ENCODE results near the gene FBXO30.

FBXO30 gene, protein sequence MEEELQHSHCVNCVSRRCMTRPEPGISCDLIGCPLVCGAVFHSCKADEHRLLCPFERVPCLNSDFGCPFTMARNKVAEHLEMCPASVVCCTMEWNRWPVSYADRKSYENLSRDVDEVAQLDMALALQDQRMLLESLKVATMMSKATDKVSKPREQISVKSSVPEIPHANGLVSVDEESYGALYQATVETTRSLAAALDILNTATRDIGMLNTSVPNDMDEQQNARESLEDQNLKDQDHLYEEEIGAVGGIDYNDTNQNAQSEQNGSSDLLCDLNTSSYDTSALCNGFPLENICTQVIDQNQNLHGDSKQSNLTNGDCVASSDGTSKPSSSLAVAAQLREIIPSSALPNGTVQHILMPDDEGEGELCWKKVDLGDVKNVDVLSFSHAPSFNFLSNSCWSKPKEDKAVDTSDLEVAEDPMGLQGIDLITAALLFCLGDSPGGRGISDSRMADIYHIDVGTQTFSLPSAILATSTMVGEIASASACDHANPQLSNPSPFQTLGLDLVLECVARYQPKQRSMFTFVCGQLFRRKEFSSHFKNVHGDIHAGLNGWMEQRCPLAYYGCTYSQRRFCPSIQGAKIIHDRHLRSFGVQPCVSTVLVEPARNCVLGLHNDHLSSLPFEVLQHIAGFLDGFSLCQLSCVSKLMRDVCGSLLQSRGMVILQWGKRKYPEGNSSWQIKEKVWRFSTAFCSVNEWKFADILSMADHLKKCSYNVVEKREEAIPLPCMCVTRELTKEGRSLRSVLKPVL
- total RNA-seq = 5.1 to 28.7 reads per million in 2 donors

DNA sequence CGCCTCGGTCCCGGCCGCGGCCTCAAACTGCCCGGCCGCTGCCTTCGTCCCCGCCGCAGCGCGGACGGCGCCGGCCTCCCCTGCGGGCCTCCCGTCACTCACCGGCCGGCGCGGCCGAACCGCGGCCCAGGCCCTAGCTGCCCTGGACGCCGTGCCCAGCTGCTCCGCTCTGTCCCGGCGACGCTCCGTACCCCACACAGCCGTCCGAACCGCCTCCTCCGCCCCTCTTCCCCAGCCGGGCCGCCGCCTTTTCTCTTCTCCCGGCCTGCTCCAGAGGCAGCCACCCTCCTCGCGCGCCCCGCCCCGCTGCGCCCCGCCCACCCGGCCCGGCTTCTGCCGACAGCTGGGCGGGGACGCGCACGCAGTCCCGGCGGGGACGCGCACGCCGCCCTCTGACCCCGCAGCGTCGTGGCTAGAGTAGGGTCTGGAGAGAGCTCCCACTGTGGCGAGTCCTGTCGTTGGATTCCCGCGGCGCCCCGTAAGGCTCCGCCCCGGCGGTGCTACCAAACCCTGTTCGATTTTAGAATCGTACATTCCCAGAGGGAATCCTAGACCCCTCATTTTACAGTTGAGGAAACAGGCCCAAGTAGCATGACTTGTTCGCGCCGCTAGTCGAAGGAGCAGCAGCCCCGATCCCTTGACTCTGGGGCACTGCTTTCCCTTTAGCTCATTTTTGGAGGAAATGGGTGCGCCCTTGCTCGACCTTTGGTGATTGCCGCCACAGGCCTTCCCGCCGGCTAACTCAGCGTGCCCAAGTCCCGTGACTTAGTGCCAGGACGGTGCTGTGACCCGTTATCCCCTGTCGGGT, at the start of gene FBXO30:
FBXO30 (minus strand) TSS at position 295 of the 808 bp plus-strand sequence. CDS start 8,390 bp downstream, outside the sequence.
- peak; percentile 80 for DNase-seq

DNA sequence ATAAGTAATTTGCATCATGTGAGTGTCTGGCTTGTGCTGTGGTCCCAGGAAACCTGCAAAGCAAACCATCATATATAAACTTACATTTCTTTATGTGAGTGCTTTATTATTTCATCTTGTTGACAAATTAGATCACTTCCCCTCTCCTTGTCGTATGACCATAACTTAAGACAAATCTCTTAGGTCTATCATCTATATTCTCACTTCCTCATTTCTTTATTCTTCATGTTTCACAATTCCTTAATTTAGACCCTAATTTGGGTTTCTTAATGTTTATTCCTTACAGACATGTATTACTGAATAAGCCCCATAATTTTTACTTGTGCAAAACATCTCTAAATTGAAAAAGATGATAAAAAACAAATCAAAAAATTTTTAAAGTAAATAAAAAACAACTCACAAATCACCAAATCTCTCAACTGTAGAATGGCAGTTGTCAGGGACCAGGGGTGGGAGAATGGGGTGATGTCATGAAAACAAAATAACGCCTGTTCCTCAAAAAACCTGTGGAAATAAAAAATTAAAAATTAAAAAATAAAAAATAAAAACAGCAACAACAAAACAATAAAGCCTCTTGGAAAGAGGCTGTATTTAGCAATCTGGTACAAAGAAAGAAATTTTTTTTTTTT, 49.5 kb upstream of the FBXO30 start:
- DNase-seq = no peak

DNA sequence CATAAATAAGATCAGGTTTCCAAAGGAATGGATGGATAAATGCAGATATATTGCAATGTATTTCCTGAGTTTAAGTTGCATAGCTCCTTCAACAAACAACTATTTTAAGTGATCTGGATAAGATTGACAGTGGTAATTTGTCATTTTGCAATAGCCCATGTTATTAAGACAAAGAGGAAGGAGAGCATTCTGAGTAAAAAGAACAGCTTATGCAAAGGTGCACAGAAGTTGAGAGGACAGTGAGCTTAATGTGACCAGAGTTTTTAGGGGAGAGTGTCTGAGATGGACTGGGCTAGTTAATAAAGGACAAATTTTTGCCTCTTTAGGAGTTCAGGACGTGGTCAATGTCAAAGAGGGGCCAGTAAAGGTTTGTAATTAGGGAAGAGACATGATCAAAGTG, 48.8 kb upstream of the FBXO30 start:
- no peak for DNase-seq

DNA sequence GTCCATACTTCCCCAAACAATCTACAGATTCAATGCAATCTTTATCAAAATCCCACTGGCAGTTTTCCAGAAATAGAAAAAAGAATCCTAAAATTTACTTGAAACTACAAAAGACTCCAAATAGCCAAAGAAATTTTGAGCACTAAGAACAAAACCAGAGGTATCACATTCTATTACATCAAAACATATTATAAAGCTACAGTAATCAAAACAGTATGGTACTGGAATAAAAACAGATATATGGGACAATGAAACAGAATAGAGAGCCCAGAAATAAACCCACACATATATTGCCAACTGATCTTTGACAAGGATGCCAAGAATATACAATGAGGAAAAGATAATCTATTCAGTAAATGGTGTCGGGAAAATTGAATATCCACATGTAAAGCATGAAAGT, 46.0 kb upstream of the FBXO30 start:
- no peak for DNase-seq

DNA sequence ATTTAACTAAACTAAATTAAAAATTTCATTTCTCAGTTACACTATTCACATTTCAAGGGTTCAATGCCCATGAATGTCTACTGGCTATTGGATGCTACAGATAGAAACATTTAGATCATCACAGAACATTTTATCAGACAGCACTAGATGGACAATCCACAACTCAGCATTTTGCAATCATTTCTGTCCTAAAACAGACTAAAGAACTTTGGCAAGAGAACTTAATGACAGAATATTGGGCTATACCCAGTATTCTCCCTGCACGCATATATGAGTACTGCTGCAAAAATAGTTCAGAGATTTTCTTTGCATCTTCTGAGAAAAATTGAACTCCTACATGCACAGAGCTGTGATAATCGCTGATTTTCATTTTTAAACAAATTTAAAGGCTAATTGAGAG, 36.1 kb upstream of the FBXO30 start:
- DNase-seq = no peak

DNA sequence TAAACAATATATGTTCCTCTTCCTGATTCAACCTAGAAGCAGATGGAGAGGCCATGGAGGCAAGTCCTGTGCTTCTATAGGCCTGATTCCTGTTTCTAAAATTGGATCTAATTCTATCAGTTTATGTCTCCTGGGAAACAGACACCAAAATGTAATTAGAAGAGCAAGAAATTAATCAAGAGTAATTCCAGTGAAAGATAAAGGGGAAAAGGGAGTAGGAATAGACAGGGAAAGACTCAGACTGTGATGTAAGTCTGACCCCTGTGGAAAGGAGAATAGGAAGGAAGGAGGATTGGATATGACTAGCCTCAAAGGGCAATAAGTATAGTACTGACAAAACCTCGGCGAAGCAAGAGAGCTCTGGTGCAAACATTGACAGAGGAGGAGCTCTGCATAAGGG, 33.9 kb upstream of the FBXO30 start:
- DNase-seq = no peak

DNA sequence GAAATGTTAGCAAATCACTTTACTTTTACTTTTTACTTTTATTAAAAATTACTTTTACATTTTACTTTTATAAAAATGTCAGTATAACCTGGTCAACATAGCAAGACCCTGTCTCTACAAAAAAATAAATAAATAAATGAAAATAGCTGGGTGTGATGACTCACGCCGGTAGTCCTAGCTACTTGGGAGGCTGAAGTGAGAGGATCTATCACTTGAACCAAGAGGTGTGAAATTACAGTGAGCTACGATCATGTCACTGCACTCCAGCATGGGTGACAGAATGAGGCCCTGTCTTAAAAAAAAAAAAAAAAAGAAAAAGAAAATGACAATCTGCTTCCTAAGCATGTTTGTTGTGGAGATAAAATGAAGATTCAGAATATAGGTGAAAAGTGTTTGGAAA, 31.0 kb upstream of the FBXO30 start:
- DNase-seq = no peak

DNA sequence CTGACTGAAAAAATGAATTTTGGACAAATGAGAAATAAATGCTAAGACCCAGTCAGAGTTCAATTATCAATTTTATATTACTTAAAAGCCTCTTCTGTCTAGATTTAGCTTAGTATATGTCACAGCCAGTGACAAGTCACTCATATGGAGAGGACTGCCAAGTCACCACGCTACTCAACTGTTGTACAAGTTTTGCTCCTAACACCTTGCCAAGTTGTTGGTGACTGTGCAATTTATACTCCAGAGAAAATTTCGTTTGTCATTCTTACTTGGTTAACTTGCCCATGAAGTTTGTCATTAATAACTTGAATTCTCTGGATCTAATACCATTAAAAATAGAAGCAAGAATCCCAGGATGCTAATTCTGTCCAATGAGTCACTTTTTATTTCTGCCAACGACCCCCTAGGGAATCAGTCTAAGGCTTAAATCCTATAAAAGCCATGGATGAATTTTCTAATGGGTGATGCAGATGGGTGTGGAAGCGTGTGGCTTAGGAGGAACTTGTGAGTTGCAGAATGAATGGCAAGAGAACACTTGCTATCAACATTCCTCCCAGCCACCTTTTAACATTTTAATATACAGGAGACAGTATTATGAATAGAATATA, 30.4 kb upstream of the FBXO30 start:
- DNase-seq = no peak

DNA sequence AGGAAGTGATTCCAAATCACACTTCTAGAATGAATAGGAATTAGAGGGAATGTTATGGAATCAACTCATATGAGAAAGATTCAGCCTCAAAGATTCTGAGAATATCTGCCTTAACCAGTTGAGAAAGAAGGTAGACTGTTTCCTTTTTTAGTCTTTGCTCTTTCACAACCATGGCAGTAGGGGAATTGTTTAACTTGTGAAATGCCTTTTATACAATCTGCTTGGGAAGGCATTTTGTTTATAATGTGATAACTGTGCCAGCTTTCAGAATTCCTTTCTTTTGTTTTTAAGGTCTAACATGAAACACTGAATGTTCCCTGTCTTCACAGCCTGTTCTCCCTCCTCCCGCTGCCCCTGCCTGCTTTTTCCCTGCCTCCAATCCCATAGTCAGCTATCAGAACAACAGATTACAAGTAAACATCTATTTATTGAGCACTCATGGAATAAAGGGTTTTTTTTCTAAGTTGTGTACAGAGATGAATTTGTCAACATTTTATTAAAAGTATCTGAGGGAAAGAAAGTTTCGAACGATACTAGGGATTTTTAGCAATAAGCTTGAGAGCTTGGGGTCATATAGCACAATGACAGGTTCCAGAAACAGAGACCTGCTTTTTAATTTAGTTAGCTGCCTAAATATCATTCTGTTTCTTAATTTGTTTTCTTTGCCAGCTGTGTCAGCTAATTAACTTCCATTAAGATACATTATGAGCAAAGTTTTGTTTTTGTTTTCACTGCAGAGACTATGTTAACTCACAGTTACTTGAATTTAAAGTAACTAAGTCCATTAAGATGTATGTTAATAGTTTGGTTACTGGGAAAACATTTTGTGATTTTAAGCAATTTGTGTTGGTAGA, 28.3 kb upstream of the FBXO30 start:
- DNase-seq = no peak

DNA sequence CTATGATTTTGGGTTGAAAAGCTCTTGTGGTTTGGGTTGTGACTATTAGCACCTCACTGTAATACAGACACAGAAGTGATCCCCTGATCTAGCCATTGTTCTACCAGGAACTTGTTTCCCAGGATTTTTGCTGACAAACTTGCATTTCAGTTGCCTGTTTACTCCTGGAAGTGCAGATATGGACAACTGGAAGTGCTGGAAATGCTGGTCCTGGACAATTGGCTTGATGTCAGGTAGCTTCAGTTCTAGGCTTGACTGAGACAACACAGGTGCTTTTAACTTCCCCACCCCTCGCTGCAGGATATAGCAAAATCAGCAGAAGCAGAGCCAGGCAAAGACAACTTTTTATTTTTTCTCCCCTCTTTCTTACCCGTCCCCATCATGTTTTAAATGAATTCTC, 27.1 kb upstream of the FBXO30 start:
- no peak for DNase-seq

DNA sequence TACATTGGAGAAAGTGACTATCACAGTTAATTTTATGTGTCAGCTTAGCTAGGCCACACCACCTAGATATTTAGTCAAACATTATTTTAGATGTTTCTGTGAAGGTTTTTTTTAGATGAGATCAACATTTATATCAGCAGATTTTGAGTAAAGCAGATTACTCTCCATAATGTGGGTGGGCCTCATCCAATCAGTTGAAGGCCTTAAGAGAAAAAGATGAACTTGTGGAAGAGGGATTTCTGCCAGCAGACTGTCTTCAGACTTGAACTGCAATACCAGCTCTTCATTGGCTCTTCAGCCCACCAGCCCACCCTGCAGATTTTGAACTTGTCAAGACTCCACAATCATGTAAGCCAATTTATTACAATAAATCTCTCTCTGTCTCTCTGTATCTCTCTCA, 25.1 kb upstream of the FBXO30 start:
- DNase-seq = no peak

DNA sequence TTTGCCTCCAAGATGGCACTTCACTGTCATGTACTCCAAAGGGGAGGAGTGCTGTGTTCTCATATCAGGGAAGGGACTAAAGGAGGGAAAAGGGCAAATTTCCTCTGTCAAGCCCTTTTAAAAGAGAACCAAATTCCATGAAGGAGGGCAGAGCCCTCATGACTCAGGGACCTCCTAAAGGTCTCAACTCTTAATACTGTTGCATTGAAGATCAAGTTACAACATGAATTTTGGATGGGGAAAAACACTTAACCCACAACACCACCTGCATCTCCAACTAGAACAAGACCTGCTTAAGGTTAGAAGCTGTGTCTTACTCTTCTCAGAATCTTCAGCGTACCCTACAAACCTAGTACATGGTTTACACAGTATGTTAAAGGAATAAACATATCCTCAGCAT, 23.7 kb upstream of the FBXO30 start:
- DNase-seq = no peak

DNA sequence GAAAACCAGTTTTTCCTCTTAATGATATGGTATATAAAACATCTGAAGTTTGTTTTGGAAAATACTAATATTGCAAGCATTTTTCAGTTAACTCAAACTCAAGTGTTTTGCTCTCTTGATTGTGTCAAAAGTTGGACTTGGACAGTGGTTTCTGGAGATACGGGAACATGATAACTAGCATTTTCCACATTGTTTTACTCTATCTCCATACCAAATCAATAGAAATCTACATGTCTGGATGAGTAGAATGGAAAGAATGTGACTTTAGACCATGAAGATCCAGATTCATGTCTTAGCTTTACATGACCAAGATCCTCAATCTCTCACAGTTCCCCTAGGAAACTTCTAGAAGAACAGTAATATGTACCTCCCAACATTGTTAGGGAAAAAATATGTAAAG, 22.2 kb upstream of the FBXO30 start:
- DNase-seq = no peak

DNA sequence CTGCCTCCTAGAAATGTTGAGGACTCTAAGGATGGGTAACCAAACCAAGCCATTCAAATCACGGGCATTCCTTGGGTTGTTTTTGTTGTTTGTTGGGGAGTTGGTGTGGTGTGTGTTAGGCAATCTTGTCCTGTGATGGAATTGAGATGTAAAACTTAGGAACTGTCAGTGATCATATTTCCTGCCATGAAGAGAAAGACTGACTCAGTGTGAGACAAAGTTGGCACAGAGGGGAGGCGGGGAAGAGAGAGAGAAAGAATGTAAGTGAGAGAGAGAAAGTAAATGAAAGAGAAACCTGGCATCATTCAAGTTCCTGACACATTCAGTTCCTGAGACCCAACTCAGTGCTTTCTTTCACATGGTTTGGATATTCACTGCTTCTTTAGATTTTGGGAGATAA, 21.6 kb upstream of the FBXO30 start:
- DNase-seq = no peak

DNA sequence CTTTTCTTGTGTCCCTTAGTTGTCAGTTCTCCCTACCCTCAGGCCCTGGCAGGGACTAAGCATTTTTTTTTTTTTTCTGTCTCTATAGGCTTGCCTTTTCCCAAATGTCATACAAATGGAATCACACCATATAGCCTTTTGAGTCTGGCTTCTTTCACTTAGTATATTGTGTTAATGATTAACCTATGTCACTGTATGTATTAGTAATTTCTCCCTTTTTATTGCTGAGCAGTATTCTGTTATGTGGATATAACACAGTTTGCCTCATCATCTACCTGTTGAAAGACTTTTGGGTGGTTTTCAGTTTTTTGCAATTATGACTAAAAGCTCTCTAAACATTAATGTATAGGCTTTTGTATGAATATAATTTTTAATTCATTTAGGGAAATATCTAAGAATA, 16.0 kb upstream of the FBXO30 start:
- DNase-seq = no peak

DNA sequence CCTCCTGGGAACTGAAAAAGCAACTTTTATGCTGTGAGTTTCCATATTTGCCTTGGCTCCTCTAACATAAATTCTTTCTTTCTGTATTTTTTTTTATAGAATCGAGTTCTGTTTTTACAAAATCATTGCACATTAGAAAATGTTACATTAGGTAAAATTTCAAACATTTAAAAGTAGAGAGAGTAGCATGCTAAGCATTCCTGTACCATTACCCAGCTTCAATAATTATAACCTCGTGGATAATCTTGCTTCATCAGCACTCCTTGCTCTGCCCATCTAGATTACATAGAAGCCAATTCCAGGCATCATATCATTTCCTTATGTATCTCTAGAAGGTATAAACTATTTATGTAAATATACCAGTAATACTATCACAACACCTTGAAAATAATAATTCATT, 15.4 kb upstream of the FBXO30 start:
- no peak for DNase-seq

DNA sequence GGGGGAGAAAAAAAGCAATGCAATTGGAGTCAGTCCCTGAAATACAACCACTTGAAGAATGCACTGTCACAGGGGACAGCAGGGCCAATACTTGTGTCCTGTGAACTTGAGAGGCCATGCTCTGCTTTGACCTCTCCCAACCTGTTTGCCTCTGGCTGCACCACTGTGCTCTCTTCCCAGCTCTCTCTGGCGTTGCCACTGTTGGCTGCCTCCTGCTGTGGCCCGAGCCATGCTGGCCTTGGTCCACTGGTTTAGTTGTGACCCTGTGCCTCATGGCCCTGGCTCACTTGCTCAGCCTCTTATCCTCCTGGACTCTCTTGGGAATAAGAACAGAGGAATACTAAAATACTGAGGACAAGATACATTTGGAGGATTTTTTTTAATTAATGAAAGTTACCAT, 14.5 kb upstream of the FBXO30 start:
- no peak for DNase-seq

DNA sequence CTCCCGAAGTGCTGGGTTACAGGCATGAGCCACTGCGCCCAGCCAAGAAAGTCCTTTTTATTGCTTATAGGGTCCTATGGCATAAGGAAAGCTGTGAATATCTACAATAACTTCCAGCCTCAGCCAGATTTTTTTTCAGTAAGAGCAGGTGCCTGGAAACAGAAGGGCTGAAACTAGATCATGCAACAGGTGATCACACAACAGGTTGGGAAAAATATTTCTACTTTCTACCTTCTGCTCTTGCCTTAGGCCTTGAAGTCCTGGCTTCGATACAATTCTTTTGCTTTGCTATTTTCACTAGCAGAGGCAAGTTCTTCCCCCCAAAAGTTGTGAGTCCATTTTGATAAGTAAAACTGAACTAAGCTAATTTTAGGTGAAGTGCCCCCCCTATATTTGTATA, 9.7 kb upstream of the FBXO30 start:
- no peak for DNase-seq

DNA sequence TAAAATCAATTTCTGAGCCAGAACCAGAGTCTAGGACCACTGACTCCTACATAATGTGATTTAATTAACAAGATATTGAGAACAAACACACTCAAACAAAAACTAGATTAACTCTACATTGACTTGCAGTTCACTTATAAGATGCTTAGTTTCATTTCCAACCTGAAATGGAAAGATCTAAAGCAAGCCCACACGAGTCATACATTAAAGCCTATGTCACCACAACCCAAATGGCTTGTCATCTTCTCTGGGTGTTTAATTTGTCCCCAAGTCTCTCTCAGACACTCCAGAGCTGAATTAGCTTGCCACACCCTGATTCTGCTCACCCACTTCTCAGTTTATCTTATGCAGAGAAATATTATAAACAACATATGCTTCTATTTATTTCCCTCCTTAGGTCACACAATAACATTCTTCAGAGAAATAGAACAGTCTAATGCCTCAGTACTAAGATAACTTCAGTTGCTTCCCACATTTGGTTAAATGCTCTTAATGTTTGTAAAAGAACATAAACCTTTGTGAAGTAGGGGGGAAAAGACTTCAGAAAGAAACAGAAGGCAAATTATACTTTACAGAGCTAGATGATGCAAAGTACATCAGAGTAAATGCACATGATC, 8.8 kb upstream of the FBXO30 start:
- DNase-seq = no peak

DNA sequence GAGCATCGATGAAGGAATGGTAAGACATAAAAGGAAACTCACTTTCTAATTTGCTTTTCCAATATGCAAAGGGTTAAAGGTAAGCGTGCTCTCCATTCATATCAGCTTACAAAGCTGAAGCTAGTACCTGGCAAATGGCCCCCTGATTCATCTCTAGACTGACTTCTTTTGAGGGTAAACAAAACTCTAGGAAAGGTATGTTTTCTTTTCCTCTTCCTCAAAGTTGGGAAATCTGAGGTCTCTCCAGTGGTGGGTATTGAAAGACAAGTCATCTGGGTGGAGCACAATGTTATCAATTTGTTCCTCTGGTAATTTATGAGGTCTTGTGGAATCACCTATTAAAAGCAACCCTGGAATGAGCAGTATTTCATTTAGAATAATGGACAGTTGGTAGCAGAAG, 7.9 kb upstream of the FBXO30 start:
- no peak for DNase-seq

DNA sequence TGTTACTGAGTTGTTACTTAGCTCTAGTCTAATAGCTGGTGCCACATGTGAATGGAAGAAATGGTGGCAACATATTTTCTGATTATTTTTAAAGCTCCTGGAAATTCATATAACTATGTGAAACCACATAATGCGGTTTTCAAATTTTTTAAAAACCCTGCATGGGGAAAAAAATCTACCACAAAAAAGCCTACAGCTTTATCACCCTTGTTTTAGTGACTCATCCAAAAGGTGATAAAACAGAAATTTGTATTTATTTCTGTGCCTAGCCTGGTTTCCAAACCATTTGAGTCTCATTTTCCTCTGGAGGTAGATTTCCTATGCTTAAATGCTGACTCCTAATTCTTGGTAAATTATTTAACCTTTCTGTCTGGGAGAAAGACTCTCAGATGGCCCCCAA, 5.4 kb upstream of the FBXO30 start:
- DNase-seq = no peak
